Thyroid gland (tissue), 4 donors: ENCODE data around the gene IFNLR1. TPM values are rescaled to one million over a fixed set of nuclear protein-coding genes. Genes with fewer than 3 reads are reported as not detected.

Source experiments
- DNase-seq, 2 donors: peaks; one replicate each; pipeline ENCODE4 v3.0.0-alpha.2; 2019
- H3K27ac ChIP-seq, 3 donors: fragments of 200-600 bp; sonication (generic); 1 replicate in 2 of 3; 2 replicates in 1 of 3; pipeline ENCODE4 v1.5.1; 2016 to 2019; ENCODE audit warnings: mild to moderate bottlenecking in 1 of 3, moderate library complexity in 1 of 3
- H3K27me3 ChIP-seq: fragments of 200-600 bp; sonication (generic); one replicate; pipeline ENCODE4 v1.5.1; 2019
- H3K36me3 ChIP-seq, 2 donors: fragments of 200-600 bp; sonication (generic); one replicate each; pipeline ENCODE4 v1.5.1; 2016 to 2019
- H3K4me1 ChIP-seq, 2 donors: fragments of 200-600 bp; sonication (generic); one replicate each; pipeline ENCODE4 v1.5.1; 2017 to 2019
- H3K4me3 ChIP-seq, 3 donors: fragments of 200-600 bp; sonication (generic); replicated peaks in 1 of 3; 1 replicate in 2 of 3; 2 replicates in 1 of 3; pipeline ENCODE4 v1.5.1; 2016; ENCODE audit warnings: mild to moderate bottlenecking in 1 of 3
- H3K9me3 ChIP-seq: fragments of 200-600 bp; sonication (generic); one replicate; pipeline ENCODE4 v1.5.1; 2017
- CTCF ChIP-seq, 6 experiments: fragments of 200-600 bp in 3 of 6; fragments of 450-650 bp in 3 of 6; sonication (generic) in 3 of 6; IDR thresholded peaks; one replicate each; pipeline ENCODE4 v1.5.1; 2016 to 2019; ENCODE audit warnings: antibody characterized with exemption in 6 of 6, mild to moderate bottlenecking in 2 of 6, inconsistent platforms in 1 of 6, moderate library complexity in 1 of 6
- POLR2A ChIP-seq, 2 donors: fragments of 450-650 bp; IDR thresholded peaks; one replicate each; pipeline ENCODE4 v1.6.1; 2017; ENCODE audit warnings: antibody characterized with exemption in 2 of 2, mild to moderate bottlenecking in 2 of 2, moderate library complexity in 1 of 2
- WGBS, 2 donors: methylation state at CpG; one replicate each; pipeline ENCODE4 v1.1.5; 2017; 5-methylcytosine and 5-hydroxymethylcytosine counted together
- intact Hi-C: fragments of 100-400 bp; cut with DNase I; formaldehyde crosslinking; loops from one replicate; pipeline ENCODE4 v1.15.1; 2023
- total RNA-seq, 4 donors: library from RNA; depleted of rRNA; stranded (reverse); fragments of >200 nt; gene quantifications; one replicate each; pipeline ENCODE4 v1.2.3, GENCODE V29; 2016

The IFNLR1 gene
- total RNA-seq, 4 donors from 2014 or later, result 4.7 to 9.3 (median 6.1) TPM

GRCh38 chr1:24228311-24228710 is 41.2 kb upstream of the IFNLR1 start:
- no peak overlapping the region for H3K4me3 ChIP-seq
- no peak for TF ChIP-seq CTCF (IDR thresholded peaks at IDR 0.05)
- TF ChIP-seq POLR2A (IDR thresholded peaks at IDR 0.05), result no peak
- no peaks in the 10 kb centered on the region for H3K4me1 ChIP-seq
- no peak overlapping the region for H3K27ac ChIP-seq
- H3K27me3 ChIP-seq, result no peaks in the 10 kb centered on the region
- 75 to 80% methylated on average over 4 of the region's 4 CpGs for WGBS, 2 donors
- intact Hi-C loops, result no loop called here
- H3K9me3 ChIP-seq, result no peaks in the 10 kb centered on the region
- no peaks in the 10 kb centered on the region for H3K36me3 ChIP-seq
- no peak for DNase-seq

GRCh38 chr1:24226749-24227148 is 39.7 kb upstream of the IFNLR1 start:
- no peak overlapping the region for H3K27ac ChIP-seq
- no peaks in the 10 kb centered on the region for H3K9me3 ChIP-seq
- 77 to 82% methylated on average over 5 of the region's 5 CpGs for WGBS, 2 donors
- no peaks in the 10 kb centered on the region for H3K27me3 ChIP-seq
- intact Hi-C loops, result no loop called here
- no peak overlapping the region for H3K4me3 ChIP-seq
- peaks cover 0 to 8% of the 10 kb centered on the region in 2 donors for H3K4me1 ChIP-seq
- H3K36me3 ChIP-seq, result no peaks in the 10 kb centered on the region
- DNase-seq, result no peak
- TF ChIP-seq CTCF (IDR thresholded peaks at IDR 0.05) (no peak), POLR2A (IDR thresholded peaks at IDR 0.05) (no peak)

GRCh38 chr1:24224761-24225160 is 37.7 kb upstream of the IFNLR1 start:
- H3K4me1 ChIP-seq, result peaks cover 0 to 10% of the 10 kb centered on the region in 2 donors
- H3K27me3 ChIP-seq, result no peaks in the 10 kb centered on the region
- no peak for TF ChIP-seq POLR2A (IDR thresholded peaks at IDR 0.05)
- TF ChIP-seq CTCF (IDR thresholded peaks at IDR 0.05), result no peak
- WGBS, 2 donors, result 91 to 92% methylated on average over 4 of the region's 4 CpGs
- H3K27ac ChIP-seq, result no peak overlapping the region
- intact Hi-C loops, result no loop called here
- no peaks in the 10 kb centered on the region for H3K36me3 ChIP-seq
- no peaks in the 10 kb centered on the region for H3K9me3 ChIP-seq
- no peak for DNase-seq
- H3K4me3 ChIP-seq, result no peak overlapping the region

GRCh38 chr1:24224086-24224485 is 37.0 kb upstream of the IFNLR1 start:
- Histone ChIP-seq H3K4me1 (peaks cover 0 to 10% of the 10 kb centered on the region in 2 donors), H3K27me3 (no peaks in the 10 kb centered on the region), H3K36me3 (no peaks in the 10 kb centered on the region), H3K27ac (no peak overlapping the region), H3K4me3 (no peak overlapping the region), H3K9me3 (no peaks in the 10 kb centered on the region)
- TF ChIP-seq POLR2A (IDR thresholded peaks at IDR 0.05) (no peak), CTCF (IDR thresholded peaks at IDR 0.05) (no peak)
- 85 to 93% methylated on average over 2 of the region's 2 CpGs for WGBS, 2 donors
- intact Hi-C loops, result no loop called here
- no peak for DNase-seq

- peaks cover 0 to 13% of the 10 kb centered on the region in 2 donors for H3K4me1 ChIP-seq
- TF ChIP-seq POLR2A (IDR thresholded peaks at IDR 0.05) (no peak), CTCF (IDR thresholded peaks at IDR 0.05) (no peak)
- H3K36me3 ChIP-seq, result no peaks in the 10 kb centered on the region
- H3K4me3 ChIP-seq, result no peak overlapping the region
- 83 to 90% methylated on average over 1 of the region's 1 CpG for WGBS, 2 donors
- no peak for DNase-seq
- no peaks in the 10 kb centered on the region for H3K9me3 ChIP-seq
- intact Hi-C loops, result no loop called here
- no peak overlapping the region for H3K27ac ChIP-seq
- no peaks in the 10 kb centered on the region for H3K27me3 ChIP-seq
These were observed 35.7 kb upstream of the IFNLR1 start for GRCh38 chr1:24222793-24223192.
